MCF 10A (cell line): ENCODE measurements around the gene MT1E. TPM values are rescaled to one million over a fixed set of nuclear protein-coding genes. Genes with fewer than 3 reads are reported as not detected.

Experiments used
- BruUV-seq: library from RNA; stranded (reverse); fragments of 400-500 nt; replicated peaks from 2 replicates; lab custom pipeline; 2021; lab: Mats Ljungman, UMichigan
- CTCF ChIA-PET: fragments of 300-600 bp; sonication (Branson Sonifier 250); formaldehyde crosslinking; extraction: SDS; loops from one replicate; lab custom pipeline; 2021; ENCODE audit warnings: antibody characterized with exemption, inconsistent platforms; lab: Yijun Ruan, JAX
- POLR2A ChIA-PET: fragments of 300-600, 350-650 bp; sonication (Branson Sonifier 250); formaldehyde crosslinking; extraction: SDS; loops from one replicate; lab custom pipeline; 2020; ENCODE audit warnings: antibody characterized with exemption, inconsistent platforms; lab: Yijun Ruan, JAX
- DNase-seq: peaks from one replicate; pipeline ENCODE4 v3.0.0-alpha.2; 2018; ENCODE audit not compliant: unreplicated experiment
- H3K27ac Mint-ChIP-seq: one replicate; pipeline ENCODE4 v1.8.0; 2022; ENCODE audit warnings: mild to moderate bottlenecking, low read depth, mixed read lengths; ENCODE audit not compliant: unreplicated experiment
- H3K27me3 Mint-ChIP-seq: one replicate; pipeline ENCODE4 v1.8.0; 2022; ENCODE audit warnings: mixed read lengths; ENCODE audit not compliant: insufficient read depth, unreplicated experiment
- H3K36me3 Mint-ChIP-seq: one replicate; pipeline ENCODE4 v1.8.0; 2022; ENCODE audit warnings: mild to moderate bottlenecking, moderate library complexity, mixed read lengths; ENCODE audit not compliant: insufficient read depth, unreplicated experiment
- H3K4me1 Mint-ChIP-seq: one replicate; pipeline ENCODE4 v1.8.0; 2022; ENCODE audit warnings: mixed read lengths; ENCODE audit not compliant: insufficient read depth, unreplicated experiment
- H3K4me3 Mint-ChIP-seq: one replicate; pipeline ENCODE4 v1.8.0; 2022; ENCODE audit warnings: mild to moderate bottlenecking, moderate library complexity, mixed read lengths; ENCODE audit not compliant: unreplicated experiment
- H3K9me3 Mint-ChIP-seq: one replicate; pipeline ENCODE4 v1.8.0; 2022; ENCODE audit warnings: mixed read lengths; ENCODE audit not compliant: unreplicated experiment
- CTCF ChIP-seq: fragments of 200-600 bp; IDR thresholded peaks from one replicate; pipeline ENCODE4 v1.8.0; 2022; ENCODE audit warnings: antibody characterized with exemption, mild to moderate bottlenecking; ENCODE audit not compliant: unreplicated experiment
- intact Hi-C: fragments of 100-400 bp; cut with micrococcal nuclease; formaldehyde crosslinking; loops from 2 replicates; pipeline ENCODE4 v1.14.1; 2022
- total RNA-seq: library from RNA; stranded (reverse); gene quantifications from 2 replicates; pipeline ENCODE4 v1.2.3, GENCODE V29; 2022

Gene MT1E
- total RNA-seq, 1 experiment from 2014 or later: 934 TPM

DNA sequence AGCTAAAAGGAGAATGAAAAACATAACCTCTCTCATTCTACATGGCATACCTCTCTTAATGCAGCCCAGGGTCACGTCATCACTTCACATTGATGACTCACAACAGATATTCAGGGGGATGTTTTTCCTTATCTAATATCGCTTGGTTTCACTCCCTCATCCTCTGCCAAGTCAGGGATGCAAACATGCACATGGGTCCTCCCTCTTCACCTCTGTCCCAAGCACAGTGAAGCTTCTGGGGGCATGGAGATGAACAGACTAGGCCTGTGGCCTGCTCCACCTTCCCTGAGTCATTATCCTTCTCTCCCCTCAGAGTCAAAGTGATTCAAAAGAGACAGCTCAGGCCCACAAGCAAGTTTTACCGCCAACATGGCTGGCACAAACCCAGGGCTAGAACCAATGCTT, 19.5 kb upstream of the MT1E start:
- POLR2A ChIA-PET: interaction anchor here (0.6 to 15.3 kb wide), 31 partner anchors 9 to 580 kb away, joined by 3 to 1404 read pairs (median 7); partner anchors contain the start of genes BBS2, MT1B, MT1E and MT1F

DNA sequence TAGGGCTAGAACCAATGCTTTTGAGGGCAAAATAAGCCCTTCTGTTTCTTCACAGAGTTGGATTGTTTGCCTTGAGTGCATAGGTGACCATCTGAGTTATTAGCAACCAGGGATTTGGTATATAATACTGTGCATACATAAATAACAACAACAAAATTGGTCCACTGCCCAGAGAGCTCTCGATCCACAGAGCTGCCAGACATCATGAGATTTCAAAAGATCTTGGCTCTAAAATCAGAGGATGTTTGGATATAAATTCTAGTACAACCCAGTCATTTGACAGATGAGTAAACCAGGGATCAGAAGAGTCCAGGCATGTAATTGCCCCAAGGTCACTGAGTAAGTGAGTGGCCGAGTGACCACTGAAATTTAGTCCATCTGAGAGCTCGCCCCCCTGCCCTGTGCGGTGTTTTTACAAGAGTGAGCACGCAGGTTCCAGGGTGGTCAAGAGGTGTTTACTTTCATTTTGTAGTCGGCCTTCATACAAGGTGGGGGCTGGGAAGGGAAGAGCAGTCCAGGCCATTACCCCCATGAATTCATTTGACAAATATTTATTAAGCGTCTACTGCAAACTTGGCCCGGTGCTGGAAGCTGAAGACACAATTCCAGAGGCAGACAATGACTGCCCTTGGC, 19.0 kb upstream of the MT1E start:
- TF ChIP-seq CTCF: no peak
- Mint-ChIP-seq H3K27ac (peak overlapping the region; percentile 99), H3K4me1 (peaks cover 50% of the 10 kb centered on the region), H3K9me3 (no peaks in the 10 kb centered on the region), H3K4me3 (peak overlapping the region; percentile 93), H3K27me3 (no peaks in the 10 kb centered on the region), H3K36me3 (peaks cover 7% of the 10 kb centered on the region)
- ChIA-PET POLR2A (interaction anchor here (0.7 to 15.3 kb wide), 31 partner anchors 9 to 579 kb away, joined by 3 to 1404 read pairs (median 6); partner anchors contain the start of genes BBS2, MT1B, MT1E and MT1F), CTCF (interaction anchor here (0.7 to 7.2 kb wide), 10 partner anchors 19 to 105 kb away, joined by 3 to 105 read pairs (median 3); partner anchors contain the start of genes BBS2, MT1E and MT1X)
- peak; percentile 93 for DNase-seq
- intact Hi-C loops: loop anchor here (1.0 to 5.0 kb wide), 2 partner anchors 36 to 96 kb away; no protein-coding TSS in a partner anchor
- no TSS peak for BruUV-seq

More for the DNA sequence above, 19.5 kb upstream of the MT1E start:
- no TSS peak for BruUV-seq
- Mint-ChIP-seq H3K4me1 (peaks cover 44% of the 10 kb centered on the region), H3K27me3 (no peaks in the 10 kb centered on the region), H3K36me3 (peaks cover 7% of the 10 kb centered on the region), H3K27ac (peak overlapping the region; percentile 99), H3K4me3 (peak overlapping the region; percentile 93), H3K9me3 (no peaks in the 10 kb centered on the region)
- peak; percentile 90 for DNase-seq
- intact Hi-C loops: loop anchor here (1.0 to 5.0 kb wide), 2 partner anchors 36 to 96 kb away; no protein-coding TSS in a partner anchor
- TF ChIP-seq CTCF: no peak
- CTCF ChIA-PET: interaction anchor here (0.9 to 7.2 kb wide), 11 partner anchors 14 to 104 kb away, joined by 3 to 105 read pairs (median 9); partner anchors contain the start of gene MT1E

DNA sequence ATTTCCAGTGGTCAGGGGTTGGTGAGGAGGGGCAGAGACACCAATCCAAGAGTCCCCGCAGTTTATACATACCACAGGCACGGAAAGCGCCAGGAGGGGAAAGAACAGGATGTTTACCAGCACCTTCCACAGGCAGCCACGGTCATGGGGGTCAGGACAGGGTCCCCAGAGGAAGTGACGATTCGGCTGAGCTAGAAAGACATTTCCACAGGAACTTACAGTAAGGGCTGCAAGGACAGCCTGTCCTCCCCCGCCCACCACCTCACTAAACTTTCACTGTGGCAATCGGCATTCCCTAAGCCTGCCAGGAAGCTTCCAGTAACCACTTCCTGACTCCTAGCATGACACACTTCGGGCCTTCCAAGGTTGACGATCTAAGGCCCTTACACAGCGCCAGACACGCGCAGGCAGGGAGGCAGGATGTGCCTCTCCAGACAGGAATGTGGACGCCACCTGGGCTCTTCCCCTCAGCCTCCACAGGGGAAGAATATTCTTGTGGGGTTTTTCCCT, 18.4 kb upstream of the MT1E start:
- peak overlapping the region; percentile 99 for H3K27ac Mint-ChIP-seq
- peaks cover 50% of the 10 kb centered on the region for H3K4me1 Mint-ChIP-seq
- H3K36me3 Mint-ChIP-seq: peaks cover 7% of the 10 kb centered on the region
- H3K4me3 Mint-ChIP-seq: peak overlapping the region; percentile 93
- ChIA-PET POLR2A (interaction anchor here (0.7 to 15.3 kb wide), 31 partner anchors 9 to 579 kb away, joined by 3 to 1404 read pairs (median 6); partner anchors contain the start of genes BBS2, MT1B, MT1E and MT1F), CTCF (interaction anchor here (0.6 to 7.2 kb wide), 9 partner anchors 19 to 559 kb away, joined by 3 to 105 read pairs (median 3); partner anchors contain the start of genes BBS2, MT1E and MT1X)
- no peaks in the 10 kb centered on the region for H3K27me3 Mint-ChIP-seq
- BruUV-seq: no TSS peak
- intact Hi-C loops: loop anchor here (5.0 kb wide), 1 partner anchor 35 kb away; no protein-coding TSS in a partner anchor
- H3K9me3 Mint-ChIP-seq: no peaks in the 10 kb centered on the region
- no peak for TF ChIP-seq CTCF
- DNase-seq: peak; percentile 99

GRCh38 chr16:56607675-56608042, 17.9 kb upstream of the MT1E start:
- no peaks in the 10 kb centered on the region for H3K27me3 Mint-ChIP-seq

More at GRCh38 chr16:56607675-56608042, 17.9 kb upstream of the MT1E start:
- Mint-ChIP-seq H3K27ac (peak overlapping the region; percentile 99), H3K4me3 (peak overlapping the region; percentile 93), H3K4me1 (peaks cover 50% of the 10 kb centered on the region), H3K36me3 (peaks cover 7% of the 10 kb centered on the region), H3K9me3 (no peaks in the 10 kb centered on the region)
- DNase-seq: no peak
- intact Hi-C loops: loop anchor here (1.0 to 5.0 kb wide), 2 partner anchors 18 to 35 kb away; partner anchors contain the start of gene MT1E
- POLR2A ChIA-PET: interaction anchor here (0.9 to 15.3 kb wide), 25 partner anchors 8 to 326 kb away, joined by 3 to 1404 read pairs (median 7); partner anchors contain the start of genes BBS2, MT1B, MT1E and MT1F
- CTCF ChIA-PET: interaction anchor here (0.6 to 1.8 kb wide), 4 partner anchors 35 to 559 kb away, joined by 3 to 9 read pairs (median 4); partner anchors contain the start of gene BBS2
- no peak for TF ChIP-seq CTCF
- TSS peak; percentile 5 for BruUV-seq
